Caki2 (cell line): ENCODE data around the gene TCAF2. TPM values are rescaled to one million over a fixed set of nuclear protein-coding genes. Genes with fewer than 3 reads are reported as not detected.
"Not testable (repeated sequence)": the region's sequence is repeated elsewhere in the genome, so short reads cannot be mapped to it uniquely, and the experiment has no call there.

Source experiments
- DNase-seq: peaks from one replicate; pipeline ENCODE4 v3.0.0-alpha.2; 2015; ENCODE audit warnings: low read depth
- in situ Hi-C: cut with HindIII; loops from 2 replicates; pipeline ENCODE4 v1.10.0; 2016; ENCODE audit warnings: low sequenced_read_pairs, low pct_unique_long_range_greater_than_20kb, mixed read lengths
- total RNA-seq: library from RNA; depleted of rRNA; stranded (reverse); fragments of >200 nt; shearing (Covaris generic); gene quantifications from 2 replicates; pipeline ENCODE4 v1.2.3, GENCODE V29; 2014; ENCODE audit warnings: low replicate concordance; rRNA removed

Gene TCAF2
- total RNA-seq, 1 experiment from 2014 or later: 2.5 TPM

GRCh38 chr7:143646598-143646997, 25.8 kb downstream of the TCAF2 start:
- in situ Hi-C loops, DNase-seq: not testable (repeated sequence)

DNA sequence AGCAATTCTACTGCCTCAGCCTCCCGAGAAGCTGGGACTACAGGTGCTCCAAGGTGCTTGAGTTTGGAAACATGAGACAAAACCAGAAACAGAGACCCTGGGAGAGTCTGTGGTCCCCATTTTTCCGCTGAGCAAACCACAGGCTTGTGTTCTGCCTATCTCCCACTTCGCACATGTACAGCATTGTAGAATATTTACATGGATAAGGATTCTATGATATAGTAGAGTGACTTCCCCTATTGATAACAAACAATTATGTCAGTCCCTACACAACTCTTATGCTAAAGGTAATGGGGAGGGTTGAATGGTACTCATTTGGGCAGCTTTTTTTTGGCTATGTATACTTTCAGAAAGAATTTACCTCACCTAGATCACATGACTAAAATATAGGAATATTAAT, 29.1 kb downstream of the TCAF2 start:
- in situ Hi-C loops, DNase-seq: not testable (repeated sequence)

- in situ Hi-C loops, DNase-seq: not testable (repeated sequence)
These were observed 29.7 kb downstream of the TCAF2 start for GRCh38 chr7:143650447-143650846.

Other genes with a start within 250 kb of the TCAF2 start
- 23.2 and 41.3 TPM in 2 replicates for gene ZYX, start 239.6 kb upstream of the TCAF2 start, total RNA-seq
- gene EPHA1, start 212.1 kb upstream of the TCAF2 start, total RNA-seq: not detected in 2 replicates
- gene TAS2R60, start 177.5 kb upstream of the TCAF2 start, total RNA-seq: not detected in 2 replicates
- not detected in 2 replicates for gene TAS2R41, start 143.1 kb upstream of the TCAF2 start, total RNA-seq
- gene CTAGE15, start 49.2 kb upstream of the TCAF2 start, total RNA-seq: not detected in 2 replicates
- gene CTAGE6, start 136.7 kb downstream of the TCAF2 start, total RNA-seq: not detected in 2 replicates